Endothelial cell of umbilical vein (primary cell): ENCODE data around the gene PSTPIP1. TPM values are rescaled to one million over a fixed set of nuclear protein-coding genes. Genes with fewer than 3 reads are reported as not detected.

Experiments
- BruUV-seq: library from RNA; stranded (reverse); fragments of 400-500 nt; replicated peaks from 2 replicates; lab custom pipeline; 2021; lab: Mats Ljungman, UMichigan
- CTCF ChIA-PET: fragments of 300-600, 350-600 bp; sonication (Branson Sonifier 250); formaldehyde crosslinking; loops from one replicate; lab custom pipeline; 2021; ENCODE audit warnings: antibody characterized with exemption, inconsistent platforms; lab: Charles Lee
- POLR2A ChIA-PET: fragments of 300-600, 350-600 bp; sonication (Branson Sonifier 250); formaldehyde crosslinking; loops from one replicate; lab custom pipeline; 2021; ENCODE audit warnings: antibody characterized with exemption, inconsistent platforms; lab: Charles Lee
- DNase-seq: peaks from one replicate; pipeline ENCODE4 v3.0.0-alpha.2; 2011; ENCODE audit warnings: low read depth, low spot score
- FAIRE-seq: peaks from 2 replicates; lab custom pipeline; 2011; peaks lifted over from hg19 to GRCh38; lab: Jason Lieb, UNC
- H2AFZ ChIP-seq: 2 replicates; pipeline ENCODE4 v1.6.0; 2012; ENCODE audit warnings: low read depth, low read length, control low read depth, inconsistent platforms
- H3K27ac ChIP-seq: 2 replicates; pipeline ENCODE4 v1.5.1; 2011; ENCODE audit warnings: low read depth, mild to moderate bottlenecking, control low read depth, low read length, moderate library complexity; ENCODE audit not compliant: insufficient read depth
- H3K27me3 ChIP-seq, 2 experiments: 2 replicates each; pipeline versions ENCODE4 v1.6.0 to v1.6.1; 2011; ENCODE audit warnings: low read length in 2 of 2, mixed read lengths in 1 of 2; ENCODE audit not compliant: control insufficient read depth in 2 of 2, insufficient read depth in 2 of 2
- H3K36me3 ChIP-seq, 2 experiments: 2 replicates in 1 of 2; 3 replicates in 1 of 2; pipeline ENCODE4 v1.5.1; 2011; ENCODE audit warnings: low read length in 2 of 2, mild to moderate bottlenecking in 1 of 2, moderate library complexity in 1 of 2; ENCODE audit not compliant: control insufficient read depth in 2 of 2, insufficient read depth in 2 of 2; ENCODE audit errors: extremely low read depth in 1 of 2
- H3K4me1 ChIP-seq: 3 replicates; pipeline ENCODE4 v1.5.1; 2011; ENCODE audit warnings: mild to moderate bottlenecking, low read length; ENCODE audit not compliant: control insufficient read depth, insufficient read depth; ENCODE audit errors: extremely low read depth
- H3K4me2 ChIP-seq: 2 replicates; pipeline ENCODE4 v1.6.1; 2011; ENCODE audit warnings: low read length, control low read depth, mixed read lengths; ENCODE audit not compliant: insufficient read depth
- H3K4me3 ChIP-seq, 3 experiments: fragments of 200-600 bp in 1 of 3; sonication (generic), shearing (Covaris generic) in 1 of 3; replicated peaks in 1 of 3; 2 replicates each; pipeline ENCODE4 v1.5.1; 2011 to 2016; ENCODE audit warnings: control low read depth in 3 of 3, low read length in 3 of 3, mild to moderate bottlenecking in 2 of 3, inconsistent platforms in 1 of 3, low read depth in 1 of 3, moderate library complexity in 1 of 3; ENCODE audit not compliant: insufficient read depth in 1 of 3
- H3K79me2 ChIP-seq: 2 replicates; pipeline ENCODE4 v1.6.0; 2012; ENCODE audit warnings: low read length, inconsistent platforms; ENCODE audit not compliant: control insufficient read depth, insufficient read depth
- H3K9ac ChIP-seq: replicated peaks from 2 replicates; pipeline ENCODE3; 2011; ENCODE audit warnings: low read length, control low read depth; ENCODE audit not compliant: insufficient read depth; ENCODE audit errors: extremely low read depth
- H3K9me1 ChIP-seq: replicated peaks from 3 replicates; pipeline ENCODE4 v1.6.0; 2011; ENCODE audit warnings: mild to moderate bottlenecking, low read length; ENCODE audit not compliant: control insufficient read depth, insufficient read depth; ENCODE audit errors: extremely low read depth
- H3K9me3 ChIP-seq: replicated peaks from 2 replicates; pipeline ENCODE4 v1.5.1; 2012; ENCODE audit warnings: low read length, inconsistent platforms; ENCODE audit not compliant: control insufficient read depth, insufficient read depth
- H4K20me1 ChIP-seq: replicated peaks from 2 replicates; pipeline ENCODE3; 2011; ENCODE audit warnings: mild to moderate bottlenecking, low read length; ENCODE audit not compliant: control insufficient read depth, insufficient read depth; ENCODE audit errors: extremely low read depth
- EZH2 ChIP-seq: IDR thresholded peaks from 2 replicates; pipeline ENCODE4 v1.6.1; 2012; ENCODE audit warnings: borderline replicate concordance, low read depth, mild to moderate bottlenecking, moderate library complexity, low read length, inconsistent platforms; ENCODE audit not compliant: severe bottlenecking
- GATA2 ChIP-seq: IDR thresholded peaks from 2 replicates; pipeline ENCODE4 v1.7.0; 2011; ENCODE audit warnings: low read depth, mild to moderate bottlenecking, moderate library complexity, mixed read lengths, low read length; ENCODE audit not compliant: insufficient read length, insufficient read depth
- MAX ChIP-seq: IDR thresholded peaks from 2 replicates; pipeline ENCODE4 v1.6.1; 2011; ENCODE audit not compliant: insufficient read depth, insufficient read length
- MYC ChIP-seq: IDR thresholded peaks from one replicate; pipeline ENCODE4 v1.6.1; 2011; ENCODE audit warnings: mild to moderate bottlenecking, low read depth, low read length
- POLR2A ChIP-seq: IDR thresholded peaks from 2 replicates; pipeline ENCODE4 v1.6.1; 2012; ENCODE audit warnings: low read depth, mild to moderate bottlenecking, control low read depth, low read length
- POLR2AphosphoS5 ChIP-seq: IDR thresholded peaks from 2 replicates; pipeline ENCODE4 v1.6.1; 2012; ENCODE audit warnings: low read depth, mild to moderate bottlenecking, control low read depth, low read length, moderate library complexity; ENCODE audit not compliant: insufficient read depth
- dilution Hi-C: fragments of 300-500 bp; cut with MboI; formaldehyde crosslinking; loops from one replicate; pipeline ENCODE4 v1.15.0; 2019; ENCODE audit warnings: low sequenced_read_pairs; ENCODE audit not compliant: extremely low pct_ligation_motif_present
- intact Hi-C: fragments of 100-400 bp; cut with micrococcal nuclease; formaldehyde crosslinking; loops from one replicate; pipeline ENCODE4 v1.10.0; 2022
- polyA plus RNA-seq, 4 experiments: library from polyadenylated mRNA; depleted of rRNA in 3 of 4; stranded (reverse) in 3 of 4; unstranded in 1 of 4; fragments of >200 nt; gene quantifications; 2 replicates each; pipeline versions ENCODE4 v1.2.1 to v1.2.3, GENCODE V29; 2011 to 2012; ENCODE audit warnings: missing spikeins in 1 of 4
- total RNA-seq: library from RNA; stranded (reverse); gene quantifications from 2 replicates; pipeline ENCODE4 v1.2.3, GENCODE V29; 2021
- TF ChIP-seq, protein P1 (sequence below), 2 donors: IDR thresholded peaks; 1 replicate in 1 of 2; 2 replicates in 1 of 2; pipeline ENCODE4 v1.5.1; 2011; ENCODE audit warnings: low read length in 2 of 2, mild to moderate bottlenecking in 2 of 2, moderate library complexity in 2 of 2, control low read depth in 1 of 2, inconsistent platforms in 1 of 2, low read depth in 1 of 2; ENCODE audit not compliant: insufficient read depth in 1 of 2; ENCODE audit errors: extremely low read depth in 1 of 2

PSTPIP1 gene
- total and polyA plus RNA-seq, 2 donors (not counting 3 experiments of a cell fraction or from before 2014, with no cell fraction given) = not detected

DNA sequence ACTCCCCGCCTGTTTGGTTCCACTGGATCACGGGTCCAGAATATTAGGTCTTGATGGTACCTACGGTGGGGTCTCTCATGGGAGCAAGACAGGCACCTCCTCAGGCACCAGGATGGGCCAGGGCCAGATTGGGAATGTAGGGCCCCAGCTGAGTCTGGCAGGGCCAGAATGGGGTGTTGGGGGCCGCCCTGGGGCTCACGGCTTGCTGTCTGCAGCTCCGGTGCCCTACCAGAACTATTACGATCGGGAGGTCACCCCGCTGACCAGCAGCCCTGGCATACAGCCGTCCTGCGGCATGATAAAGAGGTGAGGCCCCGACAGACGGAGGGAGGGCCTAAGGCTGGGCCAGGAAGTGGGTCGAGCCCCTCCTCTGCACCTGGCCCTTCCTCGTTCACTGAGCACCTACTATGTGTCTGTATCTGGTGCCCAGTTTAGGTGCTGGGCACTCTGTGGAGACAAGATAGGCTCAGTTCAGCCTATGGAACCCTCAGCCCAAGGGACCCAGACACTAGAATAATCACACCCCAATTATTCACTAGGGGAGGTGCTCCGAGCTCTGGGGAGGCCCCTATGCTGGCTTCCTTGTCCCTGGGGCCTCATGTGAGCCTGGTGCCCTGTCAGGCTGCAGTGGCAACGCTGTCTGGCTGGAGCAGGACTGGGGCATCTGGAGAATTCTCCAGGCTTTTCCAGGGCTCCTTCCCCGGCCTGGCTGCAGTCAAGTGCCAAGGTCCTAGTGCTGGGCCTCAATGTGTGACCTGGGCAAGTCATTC lies 37.9 kb downstream of the PSTPIP1 start:
- H3K4me3 ChIP-seq = no peak overlapping the region
- dilution Hi-C loops = no loop called here
- TF ChIP-seq MAX (no peak), POLR2AphosphoS5 (no peak), MYC (no peak), GATA2 (no peak)
- no peaks in the 10 kb centered on the region for H3K79me2 ChIP-seq
- ChIA-PET CTCF (interaction anchor here (0.7 to 3.3 kb wide), 5 partner anchors 8 to 511 kb away, joined by 3 to 14 read pairs (median 6); no protein-coding TSS in a partner anchor), POLR2A (no interaction called here)
- H4K20me1 ChIP-seq = no peaks in the 10 kb centered on the region
- BruUV-seq = no TSS peak
- no peak overlapping the region for H3K4me2 ChIP-seq
- H3K36me3 ChIP-seq = peaks cover 0 to 2% of the 10 kb centered on the region in 2 experiments
- H3K9me1 ChIP-seq = no peaks in the 10 kb centered on the region
- intact Hi-C loops = no loop called here
- no peak for FAIRE-seq
- H3K27ac ChIP-seq = no peak overlapping the region
- no peak overlapping the region for H3K9ac ChIP-seq
- no peak overlapping the region for H2AFZ ChIP-seq
- H3K4me1 ChIP-seq = peaks cover 3% of the 10 kb centered on the region
- no peaks in the 10 kb centered on the region for H3K27me3 ChIP-seq
- H3K9me3 ChIP-seq = no peaks in the 10 kb centered on the region
- no peak for DNase-seq

- no peak overlapping the region for H3K27ac ChIP-seq
- no TSS peak for BruUV-seq
- H3K36me3 ChIP-seq = peaks cover 0 to 2% of the 10 kb centered on the region in 2 experiments
- no peaks in the 10 kb centered on the region for H4K20me1 ChIP-seq
- intact Hi-C loops (no loop called here), dilution Hi-C loops (no loop called here)
- no peaks in the 10 kb centered on the region for H3K9me3 ChIP-seq
- H2AFZ ChIP-seq = no peak overlapping the region
- FAIRE-seq (no peak), DNase-seq (no peak)
- TF ChIP-seq EZH2 = no peak
- no peak for TF ChIP-seq POLR2A
- TF ChIP-seq, protein P1, sequence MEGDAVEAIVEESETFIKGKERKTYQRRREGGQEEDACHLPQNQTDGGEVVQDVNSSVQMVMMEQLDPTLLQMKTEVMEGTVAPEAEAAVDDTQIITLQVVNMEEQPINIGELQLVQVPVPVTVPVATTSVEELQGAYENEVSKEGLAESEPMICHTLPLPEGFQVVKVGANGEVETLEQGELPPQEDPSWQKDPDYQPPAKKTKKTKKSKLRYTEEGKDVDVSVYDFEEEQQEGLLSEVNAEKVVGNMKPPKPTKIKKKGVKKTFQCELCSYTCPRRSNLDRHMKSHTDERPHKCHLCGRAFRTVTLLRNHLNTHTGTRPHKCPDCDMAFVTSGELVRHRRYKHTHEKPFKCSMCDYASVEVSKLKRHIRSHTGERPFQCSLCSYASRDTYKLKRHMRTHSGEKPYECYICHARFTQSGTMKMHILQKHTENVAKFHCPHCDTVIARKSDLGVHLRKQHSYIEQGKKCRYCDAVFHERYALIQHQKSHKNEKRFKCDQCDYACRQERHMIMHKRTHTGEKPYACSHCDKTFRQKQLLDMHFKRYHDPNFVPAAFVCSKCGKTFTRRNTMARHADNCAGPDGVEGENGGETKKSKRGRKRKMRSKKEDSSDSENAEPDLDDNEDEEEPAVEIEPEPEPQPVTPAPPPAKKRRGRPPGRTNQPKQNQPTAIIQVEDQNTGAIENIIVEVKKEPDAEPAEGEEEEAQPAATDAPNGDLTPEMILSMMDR (IDR thresholded peaks at IDR 0.05; ENCODE audit: extremely low read depth in 1 of 2, insufficient read depth in 1 of 2, low read depth in 1 of 2, low read length in 2 of 2) = no peak
- TF ChIP-seq GATA2 = no peak
- H3K4me1 ChIP-seq = peaks cover 2% of the 10 kb centered on the region
- POLR2A ChIA-PET = no interaction called here
- CTCF ChIA-PET = interaction anchor here (0.7 to 3.3 kb wide), 4 partner anchors 9 to 510 kb away, joined by 3 to 18 read pairs (median 12); no protein-coding TSS in a partner anchor
- H3K4me2 ChIP-seq = no peak overlapping the region
- no peak overlapping the region for H3K4me3 ChIP-seq
- no peak overlapping the region for H3K9ac ChIP-seq
- H3K79me2 ChIP-seq = no peaks in the 10 kb centered on the region
- H3K27me3 ChIP-seq = no peaks in the 10 kb centered on the region
- H3K9me1 ChIP-seq = no peaks in the 10 kb centered on the region
These were observed 38.4 kb downstream of the PSTPIP1 start for GRCh38 chr15:77033417-77033728.
